BE2C (cell line): ENCODE data around the gene DPP10.

Source experiments
- DNase-seq: peaks from one replicate; pipeline ENCODE4 v3.0.0-alpha.2; 2020
- H3K27me3 ChIP-seq: fragments of 250-450 bp; sonication (Bioruptor Pico); 2 replicates; pipeline ENCODE4 v1.5.1; 2020; ENCODE audit warnings: mild to moderate bottlenecking
- H3K36me3 ChIP-seq: fragments of 250-450 bp; sonication (Bioruptor Pico); 2 replicates; pipeline ENCODE4 v1.5.1; 2020; ENCODE audit warnings: mild to moderate bottlenecking
- H3K4me1 ChIP-seq: fragments of 250-450 bp; sonication (Bioruptor Pico); 2 replicates; pipeline ENCODE4 v1.5.1; 2020
- H3K4me3 ChIP-seq: 2 replicates; pipeline ENCODE4 v1.5.1; 2011; ENCODE audit warnings: low read depth, low read length
- H3K9me3 ChIP-seq: fragments of 250-450 bp; sonication (Bioruptor Pico); 2 replicates; pipeline ENCODE4 v1.5.1; 2020
- CTCF ChIP-seq: IDR thresholded peaks from 2 replicates; pipeline ENCODE4 v1.5.1; 2012; ENCODE audit warnings: mild to moderate bottlenecking, low read depth, low read length

The DPP10 gene

GRCh38 chr2:115771516-115771915, 1329.1 kb downstream of the DPP10 start:
- H3K4me3 ChIP-seq: no peak overlapping the region
- no peaks in the 10 kb centered on the region for H3K36me3 ChIP-seq
- H3K27me3 ChIP-seq: no peaks in the 10 kb centered on the region
- DNase-seq: no peak
- no peaks in the 10 kb centered on the region for H3K9me3 ChIP-seq
- TF ChIP-seq CTCF: no peak
- H3K4me1 ChIP-seq: no peaks in the 10 kb centered on the region

DNA sequence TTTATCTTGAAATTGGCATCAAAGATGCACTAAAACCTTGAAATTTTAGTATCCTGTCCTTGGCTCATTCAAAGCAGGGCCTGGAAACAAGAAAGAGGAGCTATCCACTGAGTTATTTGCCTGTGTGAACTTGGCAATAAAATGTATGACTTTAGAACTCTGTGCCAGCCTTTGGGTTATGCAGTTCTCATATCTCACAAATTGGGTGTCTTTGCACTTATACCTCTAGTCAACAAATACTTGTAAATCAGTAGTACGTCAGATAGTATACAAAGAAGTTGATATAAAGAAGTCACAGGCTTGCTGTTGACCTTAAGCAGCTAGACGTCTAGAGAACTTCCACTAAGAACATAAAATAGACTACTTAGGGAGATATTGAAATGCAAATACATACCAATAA, 1331.9 kb downstream of the DPP10 start:
- Histone ChIP-seq H3K4me1 (no peaks in the 10 kb centered on the region), H3K27me3 (no peaks in the 10 kb centered on the region), H3K4me3 (no peak overlapping the region), H3K36me3 (no peaks in the 10 kb centered on the region), H3K9me3 (no peaks in the 10 kb centered on the region)
- no peak for DNase-seq
- TF ChIP-seq CTCF: no peak

DNA sequence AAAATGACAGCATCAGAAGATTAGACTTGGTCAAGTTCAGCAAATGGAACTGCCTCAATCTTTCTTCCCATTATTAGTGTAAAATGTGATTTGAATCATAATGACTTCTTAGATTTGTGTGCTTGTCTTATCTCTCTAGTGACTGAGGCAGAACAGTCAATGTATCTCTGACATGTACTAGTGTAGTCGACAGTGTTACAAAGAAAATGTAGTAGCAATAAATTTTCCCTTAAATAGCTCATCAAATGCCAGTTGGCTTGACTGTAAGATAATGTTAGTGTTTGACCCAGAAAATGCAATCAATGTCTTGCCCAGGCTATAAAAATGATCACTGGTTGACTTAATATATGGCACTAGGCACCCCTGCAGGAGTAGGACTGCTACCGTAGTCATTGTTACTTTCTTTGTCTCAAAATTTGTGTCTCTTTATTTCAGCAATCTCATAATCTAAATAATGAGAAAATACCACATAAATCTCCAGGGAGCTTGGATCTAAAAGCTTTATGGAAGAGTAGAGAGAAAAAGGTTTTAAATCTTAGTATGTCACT, 1336.7 kb downstream of the DPP10 start:
- no peak for DNase-seq
- Histone ChIP-seq H3K4me3 (no peak overlapping the region), H3K9me3 (no peaks in the 10 kb centered on the region), H3K4me1 (no peaks in the 10 kb centered on the region), H3K27me3 (no peaks in the 10 kb centered on the region), H3K36me3 (no peaks in the 10 kb centered on the region)
- no peak for TF ChIP-seq CTCF

- Histone ChIP-seq H3K4me1 (no peaks in the 10 kb centered on the region), H3K36me3 (no peaks in the 10 kb centered on the region), H3K27me3 (no peaks in the 10 kb centered on the region), H3K9me3 (no peaks in the 10 kb centered on the region), H3K4me3 (no peak overlapping the region)
- no peak for DNase-seq
- no peak for TF ChIP-seq CTCF
These were observed 1339.8 kb downstream of the DPP10 start for GRCh38 chr2:115782286-115782685.

- no peaks in the 10 kb centered on the region for H3K27me3 ChIP-seq
- H3K36me3 ChIP-seq: no peaks in the 10 kb centered on the region
- no peaks in the 10 kb centered on the region for H3K9me3 ChIP-seq
- TF ChIP-seq CTCF: no peak
- no peaks in the 10 kb centered on the region for H3K4me1 ChIP-seq
- no peak for DNase-seq
- no peak overlapping the region for H3K4me3 ChIP-seq
These were observed 1353.6 kb downstream of the DPP10 start for GRCh38 chr2:115796078-115796477.

DNA sequence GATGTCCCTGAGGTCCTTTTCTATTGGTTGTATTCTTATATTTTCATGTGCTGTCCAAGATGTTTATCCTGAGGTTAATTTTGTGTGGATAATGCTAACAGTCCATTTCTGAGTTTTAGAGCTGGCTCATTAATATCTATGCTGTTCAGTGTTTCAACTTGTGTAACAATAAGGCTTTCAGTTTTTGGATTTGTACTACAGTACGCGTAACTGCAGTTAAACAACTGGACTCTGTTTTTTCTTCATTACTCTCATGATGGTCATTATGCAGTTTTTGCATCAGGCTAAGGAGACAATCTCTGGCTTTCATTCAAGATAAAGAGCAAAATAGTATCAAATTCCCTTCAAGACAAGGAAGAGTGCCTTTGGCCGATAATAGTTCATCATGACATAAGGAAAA, 1364.8 kb downstream of the DPP10 start:
- no peaks in the 10 kb centered on the region for H3K9me3 ChIP-seq
- no peak for DNase-seq
- no peak for TF ChIP-seq CTCF

More for the DNA sequence above, 1364.8 kb downstream of the DPP10 start:
- Histone ChIP-seq H3K4me1 (no peaks in the 10 kb centered on the region), H3K36me3 (no peaks in the 10 kb centered on the region), H3K4me3 (no peak overlapping the region), H3K27me3 (no peaks in the 10 kb centered on the region)
